ENCODE data around the gene DRAM1. TPM values are rescaled to one million over a fixed set of nuclear protein-coding genes. Genes with fewer than 3 reads are reported as not detected.

The DRAM1 gene
- total and polyA plus RNA-seq, 2 donors (not counting 1 experiment from before 2014, with no cell fraction given) = 2.1 to 10.2 TPM

DNA sequence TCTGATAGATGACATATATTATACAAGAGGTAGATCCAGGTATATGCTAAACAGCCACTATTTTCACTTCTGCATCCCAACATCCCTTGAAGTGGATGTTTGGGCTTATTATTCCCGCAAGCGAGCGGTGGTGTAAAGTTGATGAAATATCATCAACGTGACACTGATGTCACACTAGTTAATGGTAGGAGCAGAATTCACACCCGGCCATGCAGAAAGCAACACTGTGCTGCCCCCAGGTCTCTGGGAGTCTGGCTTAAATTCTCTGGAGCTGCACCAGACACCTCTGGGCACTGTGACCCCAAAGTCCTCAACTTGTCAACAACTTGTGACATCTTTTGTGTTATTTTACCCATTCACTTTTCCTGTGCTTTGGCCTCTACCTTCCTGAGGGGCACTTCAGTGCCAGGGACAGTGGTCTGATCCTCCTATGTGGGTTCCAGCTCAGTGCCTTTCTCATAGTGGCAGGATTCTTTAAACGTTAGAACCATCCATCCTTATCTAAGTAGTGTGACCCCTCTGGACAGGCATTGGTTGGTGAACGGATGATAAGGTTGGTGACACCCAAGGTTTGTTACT, 952 bp downstream of the DRAM1 start:
- Histone ChIP-seq H4K20me1 (ENCODE audit: control insufficient read depth, insufficient read depth, low read length, poor library complexity, severe bottlenecking) (no peaks in the 10 kb centered on the region), H3K79me2 (ENCODE audit: control insufficient read depth, insufficient read depth, low read length) (no peaks in the 10 kb centered on the region), H3K9me3 (ENCODE audit: control extremely low read depth in 1 of 3, control insufficient read depth in 2 of 3, insufficient read depth in 1 of 3, low read length in 2 of 3) (no peaks in the 10 kb centered on the region), H3K27me3 (replicated peaks in 1 of 4; ENCODE audit: control extremely low read depth in 1 of 4, control insufficient read depth in 3 of 4, insufficient read depth in 4 of 4, low read length in 3 of 4) (no peaks in the 10 kb centered on the region), H3K9ac (ENCODE audit: low read length) (peak overlapping the region; percentile 90), H3K4me3 (ENCODE audit: control extremely low read depth in 1 of 5, extremely low read depth in 1 of 5, insufficient read depth in 1 of 5, low read depth in 2 of 5, low read length in 4 of 5) (peak overlapping the region; percentile 80 to 92 (median 86)), H3K36me3 (replicated peaks in 1 of 2; ENCODE audit: control extremely low read depth in 1 of 2, control insufficient read depth in 1 of 2, extremely low read depth in 1 of 2, insufficient read depth in 2 of 2, low read length in 1 of 2) (no peaks in the 10 kb centered on the region), H3K4me2 (replicated peaks; ENCODE audit: low read depth, low read length, poor library complexity, severe bottlenecking) (peak overlapping the region; percentile 80), H2AFZ (ENCODE audit: insufficient read depth, low read depth, low read length, poor library complexity, severe bottlenecking) (peak overlapping the region; percentile 92), H3K4me1 (ENCODE audit: control insufficient read depth in 2 of 2, insufficient read depth in 2 of 2, low read length in 2 of 2) (peaks cover 6 to 14% of the 10 kb centered on the region in 2 donors), H3K27ac (ENCODE audit: low read length in 2 of 2) (peak overlapping the region; percentile 54 to 84)
- TF ChIP-seq EZH2 (IDR thresholded peaks at IDR 0.05; ENCODE audit: borderline replicate concordance, insufficient read depth, low read depth, low read length, poor library complexity, severe bottlenecking) = no peak
- peak overlapping the region; percentile 88 for H3K27ac Mint-ChIP-seq
- POLR2A ChIA-PET = no interaction called here
- WGBS (ENCODE audit: insufficient coverage) = 5% methylated on average over 6 of the region's 7 CpGs
- peaks cover 20% of the 10 kb centered on the region for H3K4me1 Mint-ChIP-seq
- H3K9me3 Mint-ChIP-seq (ENCODE audit: insufficient read depth) = no peaks in the 10 kb centered on the region
- H3K27me3 Mint-ChIP-seq = no peaks in the 10 kb centered on the region
- intact Hi-C loops (cut with micrococcal nuclease) = loop anchor here (2.0 to 5.0 kb wide), 2 partner anchors 54 to 472 kb away; partner anchors contain the start of gene ARL1
- peak overlapping the region; percentile 90 for H3K4me3 Mint-ChIP-seq
- DNase-seq = no peak
- ATAC-seq (ENCODE audit: low read depth) = no peak
- CTCF ChIA-PET = interaction anchor here (1.3 to 1.8 kb wide), 2 partner anchors 39 to 47 kb away, joined by 6 to 10 read pairs; partner anchors contain the start of gene GNPTAB

- H3K4me2 ChIP-seq (replicated peaks; ENCODE audit: low read depth, low read length, poor library complexity, severe bottlenecking) = no peak overlapping the region
- H3K4me3 ChIP-seq (ENCODE audit: control extremely low read depth in 1 of 5, extremely low read depth in 1 of 5, insufficient read depth in 1 of 5, low read depth in 2 of 5, low read length in 4 of 5) = no peak overlapping the region
- no peak overlapping the region for H3K27ac Mint-ChIP-seq
- no peaks in the 10 kb centered on the region for H3K9me3 ChIP-seq (ENCODE audit: control extremely low read depth in 1 of 3, control insufficient read depth in 2 of 3, insufficient read depth in 1 of 3, low read length in 2 of 3)
- H3K27ac ChIP-seq (ENCODE audit: low read length in 2 of 2) = no peak overlapping the region
- H3K4me3 Mint-ChIP-seq = no peak overlapping the region
- DNase-seq (no peak), ATAC-seq (ENCODE audit: low read depth) (no peak)
- H3K27me3 Mint-ChIP-seq = no peaks in the 10 kb centered on the region
- H3K4me1 ChIP-seq (ENCODE audit: control insufficient read depth in 2 of 2, insufficient read depth in 2 of 2, low read length in 2 of 2) = peaks cover 6 to 14% of the 10 kb centered on the region in 2 donors
- CTCF ChIA-PET = no interaction called here
- 100% methylated on average over 1 of the region's 3 CpGs for WGBS (ENCODE audit: insufficient coverage)
- no peaks in the 10 kb centered on the region for H4K20me1 ChIP-seq (ENCODE audit: control insufficient read depth, insufficient read depth, low read length, poor library complexity, severe bottlenecking)
- no peaks in the 10 kb centered on the region for H3K9me3 Mint-ChIP-seq (ENCODE audit: insufficient read depth)
- H3K27me3 ChIP-seq (replicated peaks in 1 of 4; ENCODE audit: control extremely low read depth in 1 of 4, control insufficient read depth in 3 of 4, insufficient read depth in 4 of 4, low read length in 3 of 4) = no peaks in the 10 kb centered on the region
- no peak for TF ChIP-seq CTCF (IDR thresholded peaks at IDR 0.05)
- no peak for TF ChIP-seq EZH2 (IDR thresholded peaks at IDR 0.05; ENCODE audit: borderline replicate concordance, insufficient read depth, low read depth, low read length, poor library complexity, severe bottlenecking)
- no peaks in the 10 kb centered on the region for H3K79me2 ChIP-seq (ENCODE audit: control insufficient read depth, insufficient read depth, low read length)
- peaks cover 24% of the 10 kb centered on the region for H3K4me1 Mint-ChIP-seq
- H3K9ac ChIP-seq (ENCODE audit: low read length) = no peak overlapping the region
- no peak overlapping the region for H2AFZ ChIP-seq (ENCODE audit: insufficient read depth, low read depth, low read length, poor library complexity, severe bottlenecking)
- POLR2A ChIA-PET = no interaction called here
- H3K36me3 ChIP-seq (replicated peaks in 1 of 2; ENCODE audit: control extremely low read depth in 1 of 2, control insufficient read depth in 1 of 2, extremely low read depth in 1 of 2, insufficient read depth in 2 of 2, low read length in 1 of 2) = no peaks in the 10 kb centered on the region
- intact Hi-C loops (cut with micrococcal nuclease) = no loop called here
These were observed 3.4 kb downstream of the DRAM1 start for GRCh38 chr12:101880769-101881168.

All from B cell (primary cell).